ENCODE results near the gene STAP1. TPM values are rescaled to one million over a fixed set of nuclear protein-coding genes. Genes with fewer than 3 reads are reported as not detected.

STAP1 gene
- total RNA-seq, 2 experiments from 2014 or later: 88.4 to 111 TPM

Small RNA genes within 50 kb of the gene (small RNA-seq; reads per million reads assigned to genes)
- gene AC096720.1: not detected

Other genes with a start within 250 kb of the STAP1 start
- gene CENPC, start 13.2 kb upstream of the STAP1 start, total RNA-seq (2014; rRNA removed; shearing (Covaris generic)): 46.2 and 47.4 TPM in 2 replicates
- 55.4 and 64.0 TPM in 2 replicates for gene CENPC, start 13.2 kb upstream of the STAP1 start, total RNA-seq (2022)
- 40.6 and 49.3 TPM in 2 replicates for gene UBA6, start 142.4 kb downstream of the STAP1 start, total RNA-seq (2014; rRNA removed; shearing (Covaris generic))
- 92.4 and 92.7 TPM in 2 replicates for gene UBA6, start 142.4 kb downstream of the STAP1 start, total RNA-seq (2022)
- gene GNRHR, start 195.7 kb downstream of the STAP1 start, total RNA-seq (2014; rRNA removed; shearing (Covaris generic)): not detected in 2 replicates
- not detected in 2 replicates for gene GNRHR, start 195.7 kb downstream of the STAP1 start, total RNA-seq (2022)